Embryonic facial prominence (tissue), 1 donor: ENCODE measurements around the gene UQCRC1.

Experiments
- DNase-seq: peaks from one replicate; pipeline ENCODE4 v3.0.0-alpha.2; 2016; ENCODE audit errors: extremely low spot score

Gene UQCRC1

GRCh38 chr3:48609088-48610005, at the start of gene UQCRC1:
Gene UQCRC1, minus strand, starts transcription at chr3:48609646. Its CDS starts 26 bp downstream, at chr3:48609620.
- DNase-seq = peak; percentile 89

DNA sequence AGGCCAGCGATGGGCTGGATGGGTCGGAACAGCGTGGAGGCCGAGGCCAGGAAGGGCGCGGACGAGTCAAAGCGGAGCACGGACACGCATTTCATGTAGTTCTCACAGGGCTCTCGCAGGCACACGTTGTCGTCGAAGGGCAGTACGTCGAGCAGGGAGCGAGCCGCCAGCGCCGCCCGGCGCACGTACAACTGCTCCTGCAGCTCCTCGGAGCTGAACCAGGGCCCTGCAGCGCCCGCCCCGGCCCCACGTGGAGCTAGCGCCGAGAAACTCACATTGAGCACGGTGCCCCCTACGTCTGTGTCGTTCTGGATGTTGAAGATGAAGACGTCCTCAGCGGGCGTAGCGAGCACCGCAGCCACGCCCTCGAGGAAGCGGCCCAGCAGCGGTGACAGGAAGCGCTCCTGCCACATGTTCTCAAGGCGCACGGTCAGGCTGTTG, 47.4 kb upstream of the UQCRC1 start:
- no peak for DNase-seq

DNA sequence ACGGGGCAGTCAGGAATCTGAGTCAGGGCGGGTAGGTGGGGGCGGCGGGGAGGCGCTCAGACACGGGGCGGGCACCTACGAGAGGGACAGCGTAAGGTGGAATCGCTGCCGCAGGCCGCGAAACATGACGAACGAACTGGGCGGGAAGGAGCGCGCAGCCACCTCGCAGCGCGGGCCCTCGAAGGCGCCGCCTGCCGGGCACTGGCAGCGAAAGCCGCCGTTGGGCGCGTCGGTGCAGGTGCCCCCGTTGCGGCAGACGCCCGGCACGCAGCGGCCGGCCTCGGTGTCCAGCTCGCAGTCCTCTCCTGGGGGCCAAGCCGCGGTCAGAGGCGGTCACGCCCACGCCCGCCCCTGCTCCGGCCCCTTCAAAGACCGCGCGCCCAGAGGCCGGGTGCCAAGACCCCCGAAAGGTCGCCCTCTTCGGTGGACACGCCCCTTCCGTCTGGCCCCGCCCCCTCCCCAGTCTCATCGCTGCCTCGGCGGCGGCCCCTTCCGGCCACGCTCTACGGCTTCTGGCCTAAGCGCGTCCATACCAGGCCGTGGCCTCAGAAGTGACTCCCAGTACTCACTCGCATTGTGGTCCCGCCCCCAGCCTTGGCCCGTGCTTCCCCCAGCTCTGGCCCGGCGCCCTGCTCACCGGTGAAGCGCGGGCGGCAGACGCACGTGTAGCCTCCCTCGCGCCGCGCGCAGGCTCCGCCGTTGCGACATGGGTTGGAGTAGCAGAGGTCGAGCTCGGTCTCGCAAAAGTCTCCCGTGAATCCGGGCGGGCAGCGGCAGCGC, 46.8 kb upstream of the UQCRC1 start:
- DNase-seq = peak; percentile 34

- no peak for DNase-seq
Observed at GRCh38 chr3:48655606-48656005, 46.2 kb upstream of the UQCRC1 start.

GRCh38 chr3:48655063-48655462, 45.6 kb upstream of the UQCRC1 start:
- no peak for DNase-seq

DNA sequence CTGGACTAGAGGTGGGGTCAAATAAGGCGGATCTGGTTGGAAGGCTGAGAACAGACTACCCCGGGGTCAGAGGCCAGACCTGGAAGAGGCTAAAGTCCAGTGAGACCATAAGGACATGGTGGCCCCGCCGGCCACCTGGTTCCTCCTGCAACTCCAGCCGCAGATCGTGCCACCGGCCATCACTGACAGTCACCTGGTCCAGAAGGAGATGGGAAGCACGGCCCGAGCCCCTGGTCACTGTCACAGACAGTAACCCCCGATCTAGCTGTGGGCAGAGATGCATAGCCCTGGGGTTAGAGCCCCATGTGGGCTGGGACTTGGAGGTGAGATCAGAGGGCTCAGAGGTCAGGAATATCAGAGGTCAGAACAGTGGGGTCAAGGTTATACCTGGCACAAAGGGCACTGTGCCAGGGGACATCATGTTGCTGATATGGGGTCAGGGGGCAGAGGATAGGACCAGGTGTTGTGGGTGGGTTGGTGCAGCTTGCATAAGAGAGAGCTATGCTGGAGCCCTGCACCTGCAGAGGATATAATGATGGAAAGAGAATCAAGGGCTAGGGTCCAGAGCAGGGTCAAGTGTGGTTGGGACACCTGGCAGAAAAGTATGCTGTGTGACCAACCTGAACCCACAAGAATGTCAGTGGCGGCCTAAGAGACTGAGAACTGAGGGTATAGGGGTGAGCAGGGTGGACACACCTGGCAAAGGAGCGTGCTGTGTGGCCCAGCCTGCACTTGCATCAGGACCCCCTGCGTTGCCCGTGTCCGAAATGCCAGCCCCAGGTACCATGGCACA, 43.7 kb upstream of the UQCRC1 start:
- no peak for DNase-seq

DNA sequence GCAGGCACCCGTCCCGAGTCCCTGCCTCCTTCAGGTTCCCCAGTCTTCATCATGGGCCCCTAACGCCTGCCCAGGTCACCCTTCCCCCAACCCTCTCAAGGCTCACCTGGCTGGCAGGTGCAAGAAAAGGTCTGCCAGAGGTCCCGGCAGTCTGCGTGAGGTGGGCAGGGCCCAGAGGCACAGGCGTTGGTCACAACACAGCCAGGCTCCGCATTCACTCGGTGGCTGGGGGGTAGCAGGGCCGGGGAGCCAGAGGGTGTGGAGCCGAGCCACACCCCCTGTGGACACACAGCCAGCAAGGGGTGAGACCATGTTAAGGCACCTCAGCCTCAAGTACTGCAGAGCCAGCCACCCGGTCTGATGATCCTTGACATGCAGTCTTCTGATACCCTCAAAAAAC, 42.3 kb upstream of the UQCRC1 start:
- no peak for DNase-seq

DNA sequence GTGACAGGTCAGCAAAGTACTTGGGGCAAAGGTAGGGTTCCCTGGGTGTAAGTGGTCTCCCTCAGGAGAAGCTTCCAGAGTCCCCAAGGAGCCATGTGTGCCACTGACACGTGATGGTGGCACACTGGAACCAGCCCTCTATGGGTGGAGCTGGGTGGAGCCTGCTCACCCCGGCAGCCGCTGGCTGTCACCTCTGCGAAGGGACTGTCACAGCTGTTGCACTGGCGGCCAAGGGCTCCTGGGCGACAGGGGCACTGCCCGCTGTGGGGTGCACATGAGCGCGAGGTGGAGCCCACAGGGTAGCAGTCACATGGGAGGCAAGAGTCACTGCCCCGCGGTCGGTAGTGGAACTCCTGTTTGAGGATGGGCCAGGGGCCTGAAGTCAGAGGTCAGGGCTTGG, 41.3 kb upstream of the UQCRC1 start:
- no peak for DNase-seq

DNA sequence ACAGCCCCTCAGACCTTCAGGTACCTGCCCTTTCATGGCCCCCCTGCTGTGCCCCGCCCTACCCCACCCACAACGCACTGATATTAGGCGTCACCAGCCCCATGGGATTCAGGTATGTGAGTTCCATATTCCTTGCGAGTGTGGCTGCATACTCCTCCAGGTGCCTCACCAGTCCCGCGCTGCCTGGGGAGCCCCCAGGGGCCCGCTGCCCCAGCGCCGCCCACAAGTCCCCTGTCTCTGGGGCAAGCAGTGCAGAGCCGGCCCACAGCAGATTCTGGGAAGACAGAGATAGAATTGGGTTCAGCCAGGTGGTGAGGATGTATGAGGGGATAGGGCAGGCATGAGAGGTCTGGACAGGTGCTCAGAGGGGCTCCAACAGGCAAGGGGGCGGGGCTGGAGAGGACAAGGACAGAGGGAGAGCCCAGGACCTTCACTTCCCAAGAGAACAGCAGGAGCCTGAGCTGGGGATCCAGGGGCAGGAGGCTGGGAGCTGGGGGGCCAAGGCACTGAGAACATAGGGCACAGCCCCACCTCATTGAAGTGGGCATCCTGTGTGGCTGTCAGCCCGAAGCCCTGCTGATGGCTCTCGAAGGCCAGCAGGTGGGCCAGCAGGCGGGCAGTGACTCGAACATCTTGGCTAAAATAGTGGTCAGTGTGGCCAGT, 38.9 kb upstream of the UQCRC1 start:
- DNase-seq = no peak

DNA sequence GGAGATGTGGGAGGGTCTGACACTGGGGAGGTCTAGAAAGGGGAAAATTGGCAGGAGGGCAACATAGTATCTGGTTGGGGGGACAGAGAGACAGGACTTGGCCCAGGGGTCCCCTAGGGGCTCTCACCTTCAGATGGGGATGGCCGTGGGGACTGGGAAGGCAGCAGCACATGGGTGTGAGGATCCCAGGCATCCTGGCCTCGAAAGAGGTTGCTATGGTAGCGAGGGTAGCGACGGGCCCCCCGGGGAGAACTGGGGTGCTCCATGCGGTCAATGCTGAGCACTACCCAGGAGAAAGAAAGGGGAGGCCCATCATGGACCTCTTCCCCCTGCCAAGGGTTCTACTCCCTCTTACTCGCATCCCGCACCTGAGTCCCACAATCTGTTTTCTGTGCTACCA, 38.3 kb upstream of the UQCRC1 start:
- no peak for DNase-seq

- no peak for DNase-seq
Observed at GRCh38 chr3:48644898-48645760, 35.7 kb upstream of the UQCRC1 start.

GRCh38 chr3:48642605-48643004, 33.2 kb upstream of the UQCRC1 start:
- no peak for DNase-seq

DNA sequence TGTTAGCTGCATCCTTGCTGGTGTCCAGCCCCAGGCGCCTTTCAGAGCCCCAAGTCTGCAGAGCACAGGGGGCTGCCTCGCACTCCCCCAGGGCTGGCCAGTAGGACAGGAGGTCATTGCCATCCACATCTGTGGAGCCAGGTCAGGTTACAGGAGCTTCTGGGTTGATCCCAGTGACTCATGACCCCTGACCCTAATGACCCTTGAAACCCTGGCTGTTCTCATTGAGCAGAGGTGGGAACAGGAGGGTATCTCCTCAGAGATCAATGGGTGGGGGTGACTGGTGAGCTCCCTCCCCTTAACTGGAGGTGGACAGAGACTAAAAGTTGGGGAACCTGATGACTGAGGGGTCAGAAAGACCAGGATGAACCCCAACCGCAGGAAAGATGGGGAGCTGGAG, 31.9 kb upstream of the UQCRC1 start:
- DNase-seq = no peak

- DNase-seq = no peak
Observed at GRCh38 chr3:48639944-48640606, 30.6 kb upstream of the UQCRC1 start.

DNA sequence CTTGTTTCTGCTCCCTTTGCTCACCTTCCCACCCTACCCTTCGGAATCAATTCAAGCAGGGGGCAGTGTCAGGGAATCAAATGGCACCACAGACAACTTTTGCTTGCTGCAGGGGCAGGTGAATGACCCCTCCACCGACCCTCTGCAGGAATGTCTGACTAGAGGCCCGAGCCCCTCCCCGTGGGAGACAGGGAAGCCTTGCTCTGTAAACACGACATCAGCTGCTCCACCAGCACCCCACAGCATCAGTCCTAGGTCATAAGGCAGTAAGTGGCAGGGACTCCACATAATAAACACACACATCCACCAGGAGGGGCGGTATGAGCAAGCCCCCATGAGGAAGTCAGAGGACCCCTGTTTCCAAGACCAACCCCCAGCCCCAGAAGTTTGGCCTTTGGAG, 27.9 kb upstream of the UQCRC1 start:
- no peak for DNase-seq

DNA sequence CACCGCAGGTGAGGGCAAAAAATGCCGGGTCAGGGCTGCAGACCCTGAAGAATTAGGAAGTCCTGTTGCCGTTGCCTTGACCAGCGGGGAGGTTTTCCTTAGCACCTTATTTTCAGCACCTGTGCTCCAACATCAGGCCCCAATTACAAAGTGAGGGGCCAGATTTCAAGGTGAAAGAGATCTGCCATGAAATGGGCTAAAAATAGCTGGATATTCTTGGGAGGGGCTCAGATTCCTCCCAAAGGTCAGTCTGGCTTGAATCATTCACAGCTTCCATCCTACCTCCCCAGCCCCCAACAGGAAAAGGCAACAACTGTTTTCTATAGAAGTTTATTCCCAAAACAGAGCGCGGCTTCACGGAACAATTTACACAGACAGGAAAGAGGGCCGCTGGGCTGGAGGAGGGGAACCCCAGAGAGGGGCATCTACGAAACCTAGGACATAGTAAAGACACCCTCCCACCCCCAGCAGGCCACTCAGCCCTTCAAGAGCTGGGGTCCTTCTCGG, 26.8 kb upstream of the UQCRC1 start:
- DNase-seq = no peak

GRCh38 chr3:48635222-48636021, 26.0 kb upstream of the UQCRC1 start, which contains the start of gene SLC26A6:
Gene SLC26A6, minus strand, starts transcription at chr3:48635461. Its CDS starts 68 bp downstream, at chr3:48635393.
- DNase-seq = peak; percentile 85

DNA sequence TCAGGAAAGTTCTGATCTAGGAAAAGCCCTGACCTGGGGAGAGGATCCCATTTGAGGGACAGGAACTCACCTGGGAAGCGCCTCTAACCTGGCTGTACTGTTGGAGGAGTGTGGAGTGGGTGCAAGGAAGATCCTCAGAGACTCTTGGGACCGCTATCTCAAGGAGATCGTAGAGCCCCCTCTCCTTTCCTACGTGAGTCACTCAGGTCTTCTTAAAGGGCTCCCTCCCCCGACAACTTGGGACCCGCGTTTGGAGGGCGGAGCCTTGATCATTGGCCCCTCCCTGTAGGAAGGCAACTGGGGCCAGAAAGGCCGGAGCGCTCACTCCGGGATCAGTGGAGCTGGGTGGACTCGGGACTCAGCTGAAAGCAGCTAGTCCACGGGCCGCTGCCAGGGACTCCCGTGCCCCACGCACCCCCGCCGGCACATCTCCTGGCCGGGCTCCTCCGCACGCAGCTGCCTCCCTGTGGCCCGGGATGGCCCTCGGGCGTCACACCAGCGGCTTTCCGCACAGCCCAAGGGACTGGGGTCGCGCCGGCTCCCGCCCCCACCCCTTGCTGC, 25.3 kb upstream of the UQCRC1 start:
- DNase-seq = no peak
